Fibroblast of upper back skin (primary cell): ENCODE measurements around the gene KIF4B.
A peak's percentile ranks its signal among the peaks of the same experiment; 100 is the strongest.
"Not testable (repeated sequence)": the region's sequence is repeated elsewhere in the genome, so short reads cannot be mapped to it uniquely, and the experiment has no call there.

ENCODE experiments used
- DNase-seq: peaks from one replicate; pipeline ENCODE4 v3.0.0-alpha.2; 2013

KIF4B gene

GRCh38 chr5:155013526-155013925 is at the start of gene KIF4B:
KIF4B (plus strand) TSS chr5:155013755; CDS start chr5:155013860, 105 bp downstream.
- DNase-seq, result no peak

- no peak for DNase-seq
Observed at GRCh38 chr5:154966081-154966841, 47.3 kb upstream of the KIF4B start.

- no peak for DNase-seq
Observed at GRCh38 chr5:154966874-154967273, 46.7 kb upstream of the KIF4B start.

GRCh38 chr5:154967421-154968024 is 46.0 kb upstream of the KIF4B start:
- DNase-seq, result peak; percentile 3

- DNase-seq, result no peak
Observed at GRCh38 chr5:154968953-154969352, 44.6 kb upstream of the KIF4B start.

GRCh38 chr5:154970759-154971158 is 42.8 kb upstream of the KIF4B start:
- peak; percentile 22 for DNase-seq

GRCh38 chr5:154971501-154971900 is 42.1 kb upstream of the KIF4B start:
- peak; percentile 77 for DNase-seq

GRCh38 chr5:154972476-154973080 is 41.0 kb upstream of the KIF4B start:
- DNase-seq, result peak; percentile 43

- not testable (repeated sequence) for DNase-seq
Observed at GRCh38 chr5:154976082-154976481, 37.5 kb upstream of the KIF4B start.

GRCh38 chr5:154977409-154977808 is 36.1 kb upstream of the KIF4B start:
- DNase-seq, result peak; percentile 13

- not testable (repeated sequence) for DNase-seq
Observed at GRCh38 chr5:154978294-154978693, 35.3 kb upstream of the KIF4B start.

GRCh38 chr5:154984946-154985516 is 28.5 kb upstream of the KIF4B start:
- no peak for DNase-seq

GRCh38 chr5:154986151-154986550 is 27.4 kb upstream of the KIF4B start:
- DNase-seq, result no peak

GRCh38 chr5:154989626-154990025 is 23.9 kb upstream of the KIF4B start:
- no peak for DNase-seq

- no peak for DNase-seq
Observed at GRCh38 chr5:154993461-154993860, 20.1 kb upstream of the KIF4B start.

- no peak for DNase-seq
Observed at GRCh38 chr5:154995679-154996078, 17.9 kb upstream of the KIF4B start.

GRCh38 chr5:154997746-154998145 is 15.8 kb upstream of the KIF4B start:
- no peak for DNase-seq

GRCh38 chr5:154999865-155000264 is 13.7 kb upstream of the KIF4B start:
- no peak for DNase-seq

- no peak for DNase-seq
Observed at GRCh38 chr5:155001523-155001922, 12.0 kb upstream of the KIF4B start.

- not testable (repeated sequence) for DNase-seq
Observed at GRCh38 chr5:155002722-155003121, 10.8 kb upstream of the KIF4B start.

GRCh38 chr5:155004138-155004744 is 9.3 kb upstream of the KIF4B start:
- DNase-seq, result no peak

GRCh38 chr5:155006265-155006664 is 7.3 kb upstream of the KIF4B start:
- not testable (repeated sequence) for DNase-seq

- no peak for DNase-seq
Observed at GRCh38 chr5:155008669-155009068, 4.9 kb upstream of the KIF4B start.
